ENCODE results near the gene TRERF1.

DNA sequence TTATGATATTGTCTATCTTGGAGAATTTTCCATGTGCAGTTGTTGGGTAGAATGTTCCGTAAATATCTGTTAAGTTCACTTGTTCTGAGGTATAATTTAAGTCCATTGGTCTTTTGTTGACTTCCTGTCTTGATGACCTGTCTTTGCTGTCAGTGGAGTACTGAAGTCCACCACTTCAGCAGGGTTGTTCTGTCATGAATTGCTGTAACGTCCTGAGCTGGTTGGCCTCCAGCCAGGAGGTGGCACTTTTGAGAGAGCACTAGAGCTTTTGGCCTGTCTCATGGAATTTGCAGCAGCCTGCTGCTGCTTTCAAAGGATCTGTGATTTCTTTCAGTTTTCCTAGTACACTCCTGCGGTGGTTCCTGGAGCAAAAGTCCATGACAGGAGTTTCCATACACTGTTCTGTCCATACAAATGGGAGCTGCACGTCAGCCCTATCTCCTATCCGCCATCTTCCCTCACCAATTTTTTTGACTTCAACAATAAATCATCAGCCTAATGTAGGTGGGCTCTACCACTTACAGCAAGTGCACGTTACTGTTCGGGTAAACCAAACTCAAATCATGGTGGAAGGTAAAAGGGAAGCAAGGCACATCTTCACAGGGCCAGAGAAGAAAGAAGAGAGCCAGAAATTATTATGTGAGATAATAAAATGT, 46.9 kb upstream of the TRERF1 start:
- TF ChIP-seq, protein P1, sequence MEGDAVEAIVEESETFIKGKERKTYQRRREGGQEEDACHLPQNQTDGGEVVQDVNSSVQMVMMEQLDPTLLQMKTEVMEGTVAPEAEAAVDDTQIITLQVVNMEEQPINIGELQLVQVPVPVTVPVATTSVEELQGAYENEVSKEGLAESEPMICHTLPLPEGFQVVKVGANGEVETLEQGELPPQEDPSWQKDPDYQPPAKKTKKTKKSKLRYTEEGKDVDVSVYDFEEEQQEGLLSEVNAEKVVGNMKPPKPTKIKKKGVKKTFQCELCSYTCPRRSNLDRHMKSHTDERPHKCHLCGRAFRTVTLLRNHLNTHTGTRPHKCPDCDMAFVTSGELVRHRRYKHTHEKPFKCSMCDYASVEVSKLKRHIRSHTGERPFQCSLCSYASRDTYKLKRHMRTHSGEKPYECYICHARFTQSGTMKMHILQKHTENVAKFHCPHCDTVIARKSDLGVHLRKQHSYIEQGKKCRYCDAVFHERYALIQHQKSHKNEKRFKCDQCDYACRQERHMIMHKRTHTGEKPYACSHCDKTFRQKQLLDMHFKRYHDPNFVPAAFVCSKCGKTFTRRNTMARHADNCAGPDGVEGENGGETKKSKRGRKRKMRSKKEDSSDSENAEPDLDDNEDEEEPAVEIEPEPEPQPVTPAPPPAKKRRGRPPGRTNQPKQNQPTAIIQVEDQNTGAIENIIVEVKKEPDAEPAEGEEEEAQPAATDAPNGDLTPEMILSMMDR (IDR thresholded peaks at IDR 0.05): no peak
- TF ChIP-seq POLR2AphosphoS5 (IDR thresholded peaks at IDR 0.05) (no peak), POLR2A (IDR thresholded peaks at IDR 0.05) (no peak)

Measured in transverse colon (tissue), 4 donors.